ENCODE results near the gene RMND5B.

RMND5B gene

GRCh38 chr5:178147406-178147805 is 16.6 kb downstream of the RMND5B start:
- no peak for DNase-seq (ENCODE audit: low read depth, low spot score)
- Histone ChIP-seq H3K9ac (ENCODE audit: insufficient read length, low read depth) (no peak overlapping the region), H3K36me3 (ENCODE audit: insufficient read depth, insufficient read length, low read length) (peaks cover 88% of the 10 kb centered on the region), H3K4me3 (ENCODE audit: insufficient read length, low read depth) (no peak overlapping the region), H3K27me3 (ENCODE audit: insufficient read depth, insufficient read length) (no peaks in the 10 kb centered on the region), H3K4me1 (ENCODE audit: insufficient read depth, insufficient read length) (peaks cover 9% of the 10 kb centered on the region), H3K9me3 (ENCODE audit: insufficient read depth, low read length) (no peaks in the 10 kb centered on the region)
- TF ChIP-seq YY1 (IDR thresholded peaks at IDR 0.05; ENCODE audit: insufficient read depth, insufficient read length) (no peak), SUZ12 (IDR thresholded peaks at IDR 0.05; ENCODE audit: extremely low read depth, insufficient read depth, insufficient read length) (no peak), ZNF274 (IDR thresholded peaks at IDR 0.05; ENCODE audit: low read depth, low read length) (no peak)

DNA sequence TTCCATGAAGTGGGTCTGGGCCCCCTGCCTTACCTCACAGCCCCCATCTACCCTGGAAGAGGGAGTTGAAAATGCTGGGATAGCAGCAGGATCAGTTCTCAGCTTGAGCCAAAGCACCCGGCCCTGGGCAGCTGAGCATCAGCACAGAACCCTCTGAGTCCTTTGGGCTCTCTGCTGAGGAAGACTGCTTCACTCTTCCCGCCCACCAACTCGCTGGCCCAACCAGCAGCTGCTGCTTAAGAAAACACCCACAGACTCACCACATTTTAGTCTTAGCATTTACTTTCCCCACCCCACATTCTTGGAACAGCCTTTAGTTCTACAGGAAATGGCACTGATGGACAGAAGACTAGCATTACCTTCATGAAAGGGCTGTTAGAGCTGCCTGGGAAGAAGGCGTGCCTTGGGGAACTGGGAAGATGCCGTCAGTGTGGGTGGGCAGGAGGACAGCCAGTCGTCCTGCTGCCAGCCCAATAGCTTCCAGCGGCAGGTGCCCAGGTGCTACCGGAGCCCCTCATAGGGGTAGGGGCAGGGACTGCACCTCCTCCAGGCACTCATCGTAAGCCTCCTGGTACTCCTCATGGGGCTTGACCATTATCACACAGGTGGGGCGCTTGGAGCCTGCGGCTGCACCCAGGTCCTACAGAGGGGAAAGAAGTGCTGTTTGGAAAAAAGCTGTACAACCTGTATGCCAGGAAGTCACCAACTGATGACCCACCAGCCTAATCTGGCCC is 18.6 kb downstream of the RMND5B start:
- no peak overlapping the region for H3K4me3 ChIP-seq (ENCODE audit: insufficient read length, low read depth)
- H3K36me3 ChIP-seq (ENCODE audit: insufficient read depth, insufficient read length, low read length), result peaks cover 75% of the 10 kb centered on the region
- H3K4me1 ChIP-seq (ENCODE audit: insufficient read depth, insufficient read length), result peaks cover 5% of the 10 kb centered on the region
- H3K9me3 ChIP-seq (ENCODE audit: insufficient read depth, low read length), result no peaks in the 10 kb centered on the region
- no peak for DNase-seq (ENCODE audit: low read depth, low spot score)
- no peaks in the 10 kb centered on the region for H3K27me3 ChIP-seq (ENCODE audit: insufficient read depth, insufficient read length)
- no peak overlapping the region for H3K9ac ChIP-seq (ENCODE audit: insufficient read length, low read depth)
- TF ChIP-seq YY1 (IDR thresholded peaks at IDR 0.05; ENCODE audit: insufficient read depth, insufficient read length) (no peak), ZNF274 (IDR thresholded peaks at IDR 0.05; ENCODE audit: low read depth, low read length) (no peak), SUZ12 (IDR thresholded peaks at IDR 0.05; ENCODE audit: extremely low read depth, insufficient read depth, insufficient read length) (no peak)

DNA sequence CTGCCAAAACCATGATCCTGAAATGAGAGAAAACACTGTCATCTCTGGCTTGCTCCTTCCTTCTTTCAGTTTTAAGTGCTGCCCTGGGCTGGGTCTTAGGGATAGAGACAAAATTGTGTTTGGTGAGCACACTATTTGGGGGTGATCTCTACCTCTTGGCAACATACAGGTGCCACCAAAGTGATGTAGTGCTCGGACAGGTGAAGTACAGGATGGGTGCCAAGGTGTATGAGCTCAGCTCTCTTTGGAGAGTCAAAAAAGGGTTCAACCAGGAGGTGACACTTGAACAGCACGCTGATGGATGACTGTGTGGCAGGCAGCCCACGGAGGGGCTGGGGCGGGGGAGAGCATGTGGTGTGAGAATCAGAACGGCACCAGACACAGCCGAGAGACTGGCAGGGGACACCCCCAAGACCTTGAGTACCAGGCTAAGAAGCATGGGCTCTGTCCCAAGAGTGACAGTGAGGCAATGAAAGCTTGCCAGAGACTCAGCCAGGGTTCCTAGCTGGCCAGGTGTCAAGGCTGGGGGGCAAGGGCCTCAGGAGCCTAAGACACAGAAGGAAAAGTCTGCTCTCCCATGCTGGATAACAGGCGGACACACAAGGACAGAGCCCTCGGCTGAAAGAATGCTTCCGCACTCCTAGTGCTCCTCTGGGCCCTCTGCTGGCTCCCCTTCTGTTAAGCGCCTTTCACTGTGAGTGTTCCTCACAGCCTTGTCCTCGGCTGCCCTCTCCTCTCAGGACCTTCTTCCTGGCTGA is 20.3 kb downstream of the RMND5B start:
- Histone ChIP-seq H3K36me3 (ENCODE audit: insufficient read depth, insufficient read length, low read length) (peaks cover 67% of the 10 kb centered on the region), H3K27me3 (ENCODE audit: insufficient read depth, insufficient read length) (no peaks in the 10 kb centered on the region), H3K4me1 (ENCODE audit: insufficient read depth, insufficient read length) (peaks cover 9% of the 10 kb centered on the region), H3K9ac (ENCODE audit: insufficient read length, low read depth) (no peak overlapping the region), H3K4me3 (ENCODE audit: insufficient read length, low read depth) (no peak overlapping the region), H3K9me3 (ENCODE audit: insufficient read depth, low read length) (no peaks in the 10 kb centered on the region)
- TF ChIP-seq ZNF274 (IDR thresholded peaks at IDR 0.05; ENCODE audit: low read depth, low read length) (no peak), YY1 (IDR thresholded peaks at IDR 0.05; ENCODE audit: insufficient read depth, insufficient read length) (no peak), SUZ12 (IDR thresholded peaks at IDR 0.05; ENCODE audit: extremely low read depth, insufficient read depth, insufficient read length) (no peak)
- no peak for DNase-seq (ENCODE audit: low read depth, low spot score)

- Histone ChIP-seq H3K4me3 (ENCODE audit: insufficient read length, low read depth) (peak overlapping the region; percentile 81), H3K9ac (ENCODE audit: insufficient read length, low read depth) (peak overlapping the region; percentile 89), H3K4me1 (ENCODE audit: insufficient read depth, insufficient read length) (peaks cover 9% of the 10 kb centered on the region), H3K36me3 (ENCODE audit: insufficient read depth, insufficient read length, low read length) (peaks cover 51% of the 10 kb centered on the region), H3K27me3 (ENCODE audit: insufficient read depth, insufficient read length) (no peaks in the 10 kb centered on the region), H3K9me3 (ENCODE audit: insufficient read depth, low read length) (no peaks in the 10 kb centered on the region)
- no peak for TF ChIP-seq ZNF274 (IDR thresholded peaks at IDR 0.05; ENCODE audit: low read depth, low read length)
- TF ChIP-seq YY1 (IDR thresholded peaks at IDR 0.05; ENCODE audit: insufficient read depth, insufficient read length), result no peak
- TF ChIP-seq SUZ12 (IDR thresholded peaks at IDR 0.05; ENCODE audit: extremely low read depth, insufficient read depth, insufficient read length), result no peak
- no peak for DNase-seq (ENCODE audit: low read depth, low spot score)
These were observed 22.0 kb downstream of the RMND5B start for GRCh38 chr5:178152491-178153444.

GRCh38 chr5:178153530-178154340 is 22.9 kb downstream of the RMND5B start, which contains the start of gene NHP2:
Gene NHP2 (minus strand): TSS chr5:178153885. CDS start chr5:178153817, 68 bp downstream.
- no peak for TF ChIP-seq YY1 (IDR thresholded peaks at IDR 0.05; ENCODE audit: insufficient read depth, insufficient read length)
- no peak for TF ChIP-seq SUZ12 (IDR thresholded peaks at IDR 0.05; ENCODE audit: extremely low read depth, insufficient read depth, insufficient read length)
- no peak for TF ChIP-seq ZNF274 (IDR thresholded peaks at IDR 0.05; ENCODE audit: low read depth, low read length)
- DNase-seq (ENCODE audit: low read depth, low spot score), result peak; percentile 98
- no peaks in the 10 kb centered on the region for H3K27me3 ChIP-seq (ENCODE audit: insufficient read depth, insufficient read length)
- H3K4me1 ChIP-seq (ENCODE audit: insufficient read depth, insufficient read length), result peaks cover 9% of the 10 kb centered on the region
- H3K4me3 ChIP-seq (ENCODE audit: insufficient read length, low read depth), result peak within 1 kb of the TSS; percentile 81
- peaks cover 41% of the 10 kb centered on the region for H3K36me3 ChIP-seq (ENCODE audit: insufficient read depth, insufficient read length, low read length)
- H3K9me3 ChIP-seq (ENCODE audit: insufficient read depth, low read length), result no peaks in the 10 kb centered on the region
- peak within 1 kb of the TSS; percentile 89 for H3K9ac ChIP-seq (ENCODE audit: insufficient read length, low read depth)

- no peak for DNase-seq (ENCODE audit: low read depth, low spot score)
- Histone ChIP-seq H3K27me3 (ENCODE audit: insufficient read depth, insufficient read length) (no peaks in the 10 kb centered on the region), H3K4me1 (ENCODE audit: insufficient read depth, insufficient read length) (peaks cover 3% of the 10 kb centered on the region), H3K9ac (ENCODE audit: insufficient read length, low read depth) (no peak overlapping the region), H3K36me3 (ENCODE audit: insufficient read depth, insufficient read length, low read length) (peaks cover 28% of the 10 kb centered on the region), H3K4me3 (ENCODE audit: insufficient read length, low read depth) (no peak overlapping the region), H3K9me3 (ENCODE audit: insufficient read depth, low read length) (no peaks in the 10 kb centered on the region)
- no peak for TF ChIP-seq YY1 (IDR thresholded peaks at IDR 0.05; ENCODE audit: insufficient read depth, insufficient read length)
- no peak for TF ChIP-seq ZNF274 (IDR thresholded peaks at IDR 0.05; ENCODE audit: low read depth, low read length)
- no peak for TF ChIP-seq SUZ12 (IDR thresholded peaks at IDR 0.05; ENCODE audit: extremely low read depth, insufficient read depth, insufficient read length)
These were observed 24.3 kb downstream of the RMND5B start for GRCh38 chr5:178155065-178155464.
